GM12873 (cell line): ENCODE results near the gene CLPX.

Experiments used
- CTCF ChIP-seq: IDR thresholded peaks from 2 replicates; pipeline ENCODE4 v1.5.1; 2012; ENCODE audit warnings: low read depth, mild to moderate bottlenecking, moderate library complexity, low read length, control low read depth; ENCODE audit not compliant: insufficient read depth; ENCODE audit errors: missing control alignments

Gene CLPX

GRCh38 chr15:65164139-65164538 is 21.0 kb downstream of the CLPX start:
- no peak for TF ChIP-seq CTCF

GRCh38 chr15:65163041-65163440 is 22.1 kb downstream of the CLPX start:
- TF ChIP-seq CTCF: no peak

GRCh38 chr15:65156692-65157091 is 28.4 kb downstream of the CLPX start:
- TF ChIP-seq CTCF: no peak

GRCh38 chr15:65154720-65155119 is 30.4 kb downstream of the CLPX start:
- no peak for TF ChIP-seq CTCF

GRCh38 chr15:65147902-65148301 is 37.2 kb downstream of the CLPX start:
- no peak for TF ChIP-seq CTCF

GRCh38 chr15:65146438-65146837 is 38.7 kb downstream of the CLPX start:
- no peak for TF ChIP-seq CTCF

- no peak for TF ChIP-seq CTCF
Observed at GRCh38 chr15:65134538-65134937, 50.6 kb downstream of the CLPX start.
